HG02623 (cell line): ENCODE data around the gene AGBL2.
"Not testable (repeated sequence)": the region's sequence is repeated elsewhere in the genome, so short reads cannot be mapped to it uniquely, and the experiment has no call there.

Source experiments
- ATAC-seq: cut with Tn5 transposase; IDR thresholded peaks from one replicate; pipeline ENCODE4 v1.9.1; 2021; ENCODE audit warnings: moderate library complexity; ENCODE audit not compliant: unreplicated experiment

The AGBL2 gene

GRCh38 chr11:47715082-47715669, at the start of gene AGBL2:
TSS of gene AGBL2 (minus strand) at chr11:47715369. CDS start at chr11:47714650, 719 bp downstream.
- ATAC-seq, result peak; percentile 98

- ATAC-seq, result not testable (repeated sequence)
These were observed 44.1 kb upstream of the AGBL2 start for GRCh38 chr11:47759291-47759690.

GRCh38 chr11:47756208-47756607, 41.0 kb upstream of the AGBL2 start:
- no peak for ATAC-seq

GRCh38 chr11:47750725-47751124, 35.6 kb upstream of the AGBL2 start:
- ATAC-seq, result no peak

GRCh38 chr11:47742494-47742893, 27.3 kb upstream of the AGBL2 start:
- ATAC-seq, result not testable (repeated sequence)

- not testable (repeated sequence) for ATAC-seq
These were observed 22.6 kb upstream of the AGBL2 start for GRCh38 chr11:47737817-47738216.

GRCh38 chr11:47732271-47732670, 17.1 kb upstream of the AGBL2 start:
- ATAC-seq, result no peak

- no peak for ATAC-seq
These were observed 16.3 kb upstream of the AGBL2 start for GRCh38 chr11:47731475-47731874.

GRCh38 chr11:47726878-47727514, 11.8 kb upstream of the AGBL2 start:
- no peak for ATAC-seq

- no peak for ATAC-seq
These were observed 10.9 kb upstream of the AGBL2 start for GRCh38 chr11:47726118-47726442.

- no peak for ATAC-seq
These were observed 10.4 kb upstream of the AGBL2 start for GRCh38 chr11:47725442-47726117.

- ATAC-seq, result no peak
These were observed 9.0 kb upstream of the AGBL2 start for GRCh38 chr11:47724041-47724729.

- ATAC-seq, result no peak
These were observed 7.9 kb upstream of the AGBL2 start for GRCh38 chr11:47723041-47723440.

- ATAC-seq, result no peak
These were observed 5.5 kb upstream of the AGBL2 start for GRCh38 chr11:47720651-47721050.

- no peak for ATAC-seq
These were observed 1.5 kb upstream of the AGBL2 start for GRCh38 chr11:47716692-47717091.

GRCh38 chr11:47714554-47715081, 551 bp downstream of the AGBL2 start:
- no peak for ATAC-seq

GRCh38 chr11:47711816-47712215, 3.4 kb downstream of the AGBL2 start:
- ATAC-seq, result no peak

GRCh38 chr11:47711225-47711624, 3.9 kb downstream of the AGBL2 start:
- no peak for ATAC-seq

- ATAC-seq, result not testable (repeated sequence)
These were observed 7.8 kb downstream of the AGBL2 start for GRCh38 chr11:47707275-47707786.

GRCh38 chr11:47705721-47706120, 9.4 kb downstream of the AGBL2 start:
- ATAC-seq, result no peak

GRCh38 chr11:47691979-47692378, 23.2 kb downstream of the AGBL2 start:
- no peak for ATAC-seq
